ENCODE data around the gene RPS16.

The RPS16 gene

DNA sequence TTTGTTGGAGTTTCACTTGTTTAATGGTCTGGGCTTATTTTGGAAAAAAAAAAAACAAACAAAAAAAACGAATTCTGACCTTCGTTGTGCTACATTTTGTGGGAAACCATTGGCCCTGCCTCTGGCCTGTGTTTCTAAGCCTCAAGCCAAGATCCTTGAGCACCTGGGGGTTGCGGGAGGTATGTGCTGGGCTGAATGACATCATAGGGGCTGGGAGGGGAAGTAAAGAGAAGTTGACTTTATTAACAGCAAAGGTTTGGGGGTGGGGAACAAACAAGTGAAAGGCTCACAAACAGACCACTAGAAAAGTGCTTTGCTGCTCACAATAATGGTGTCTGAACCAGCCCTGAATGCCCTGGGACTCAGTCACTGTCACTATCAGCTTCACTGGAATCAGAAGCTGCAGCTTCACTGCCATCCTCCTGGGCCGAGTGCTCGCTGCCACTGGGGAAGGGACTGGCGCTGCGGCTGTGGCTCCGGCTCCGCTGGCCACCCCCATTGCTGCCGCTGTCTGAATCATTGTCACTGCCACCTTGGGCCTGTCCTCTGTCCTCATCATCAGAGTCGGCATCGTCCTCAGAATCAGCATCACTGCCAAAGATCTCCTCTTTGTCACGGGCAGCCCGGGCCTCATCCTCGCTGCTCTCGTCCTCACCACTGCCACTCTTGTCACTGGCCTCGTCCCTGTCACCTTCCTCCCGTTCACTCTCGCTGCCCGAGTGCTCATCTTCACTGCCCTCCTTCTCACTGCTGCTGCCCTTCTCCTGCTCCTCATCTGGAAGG is 49.9 kb downstream of the RPS16 start:
- Histone ChIP-seq H3K4me2 (no peak overlapping the region), H3K4me3 (IDR thresholded peaks at IDR 0.05; ENCODE audit: insufficient read depth, low read depth, low read length) (no peak overlapping the region), H3K36me3 (ENCODE audit: insufficient read depth) (no peaks in the 10 kb centered on the region), H3K4me1 (ENCODE audit: low read depth, poor library complexity, severe bottlenecking) (peaks cover 10% of the 10 kb centered on the region), H3K27ac (no peak overlapping the region), H4K20me1 (ENCODE audit: insufficient read depth) (no peaks in the 10 kb centered on the region), H3K27me3 (ENCODE audit: insufficient read depth, low read depth) (no peaks in the 10 kb centered on the region), H3K9ac (no peak overlapping the region), H2AFZ (ENCODE audit: low read depth) (no peak overlapping the region), H3K79me2 (ENCODE audit: insufficient read depth, low read depth) (peaks cover 9% of the 10 kb centered on the region; the same call in 1 of the 2 replicates)
- TF ChIP-seq, protein P1, sequence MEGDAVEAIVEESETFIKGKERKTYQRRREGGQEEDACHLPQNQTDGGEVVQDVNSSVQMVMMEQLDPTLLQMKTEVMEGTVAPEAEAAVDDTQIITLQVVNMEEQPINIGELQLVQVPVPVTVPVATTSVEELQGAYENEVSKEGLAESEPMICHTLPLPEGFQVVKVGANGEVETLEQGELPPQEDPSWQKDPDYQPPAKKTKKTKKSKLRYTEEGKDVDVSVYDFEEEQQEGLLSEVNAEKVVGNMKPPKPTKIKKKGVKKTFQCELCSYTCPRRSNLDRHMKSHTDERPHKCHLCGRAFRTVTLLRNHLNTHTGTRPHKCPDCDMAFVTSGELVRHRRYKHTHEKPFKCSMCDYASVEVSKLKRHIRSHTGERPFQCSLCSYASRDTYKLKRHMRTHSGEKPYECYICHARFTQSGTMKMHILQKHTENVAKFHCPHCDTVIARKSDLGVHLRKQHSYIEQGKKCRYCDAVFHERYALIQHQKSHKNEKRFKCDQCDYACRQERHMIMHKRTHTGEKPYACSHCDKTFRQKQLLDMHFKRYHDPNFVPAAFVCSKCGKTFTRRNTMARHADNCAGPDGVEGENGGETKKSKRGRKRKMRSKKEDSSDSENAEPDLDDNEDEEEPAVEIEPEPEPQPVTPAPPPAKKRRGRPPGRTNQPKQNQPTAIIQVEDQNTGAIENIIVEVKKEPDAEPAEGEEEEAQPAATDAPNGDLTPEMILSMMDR (conservative IDR thresholded peaks at IDR 0.05; ENCODE audit: low read depth, low read length): no peak

- H3K4me1 ChIP-seq (ENCODE audit: low read depth, poor library complexity, severe bottlenecking): peaks cover 7% of the 10 kb centered on the region
- no peak overlapping the region for H3K27ac ChIP-seq
- no peaks in the 10 kb centered on the region for H4K20me1 ChIP-seq (ENCODE audit: insufficient read depth)
- H3K79me2 ChIP-seq (ENCODE audit: insufficient read depth, low read depth): peaks cover 4% of the 10 kb centered on the region; the same call in 1 of the 2 replicates
- no peak overlapping the region for H3K4me2 ChIP-seq
- no peak overlapping the region for H2AFZ ChIP-seq (ENCODE audit: low read depth)
- no peaks in the 10 kb centered on the region; the same call in 1 of the 2 replicates for H3K36me3 ChIP-seq (ENCODE audit: insufficient read depth)
- no peaks in the 10 kb centered on the region for H3K27me3 ChIP-seq (ENCODE audit: insufficient read depth, low read depth)
- H3K4me3 ChIP-seq (IDR thresholded peaks at IDR 0.05; ENCODE audit: insufficient read depth, low read depth, low read length): no peak overlapping the region
- TF ChIP-seq, protein P1 (conservative IDR thresholded peaks at IDR 0.05; ENCODE audit: low read depth, low read length): no peak
- no peak overlapping the region for H3K9ac ChIP-seq
Measured at GRCh38 chr19:39384839-39385568, 50.7 kb downstream of the RPS16 start.
